ENCODE data around the gene F10. TPM values are rescaled to one million over a fixed set of nuclear protein-coding genes. Genes with fewer than 3 reads are reported as not detected.

Gene F10
- total RNA-seq, 2 experiments from 2014 or later = not detected

- ChIA-PET POLR2A (no interaction called here), CTCF (ENCODE audit: unreplicated experiment) (no interaction called here)
- intact Hi-C loops (cut with micrococcal nuclease; ENCODE audit: unreplicated experiment) = no loop called here
- no peak for DNase-seq (ENCODE audit: low spot score)
- Histone ChIP-seq H3K9me3 (ENCODE audit: low read length) (no peaks in the 10 kb centered on the region), H3K4me3 (ENCODE audit: low read depth, low read length, poor library complexity, severe bottlenecking) (no peak overlapping the region), H3K36me3 (ENCODE audit: insufficient read depth, low read length) (no peaks in the 10 kb centered on the region), H3K79me2 (ENCODE audit: insufficient read depth, low read depth, low read length) (no peaks in the 10 kb centered on the region), H3K4me1 (ENCODE audit: insufficient read depth, low read length, poor library complexity, severe bottlenecking) (no peaks in the 10 kb centered on the region), H4K20me1 (ENCODE audit: insufficient read depth, low read length) (no peaks in the 10 kb centered on the region), H3K4me2 (ENCODE audit: low read length) (no peak overlapping the region), H3K9me2 (ENCODE audit: insufficient read depth, low read length) (no peaks in the 10 kb centered on the region), H3K27ac (ENCODE audit: low read depth, low read length, poor library complexity, severe bottlenecking) (no peak overlapping the region), H2AFZ (ENCODE audit: low read length) (no peak overlapping the region)
- no TSS peak for BruUV-seq (replicated peaks)
- TF ChIP-seq CTCF (conservative IDR thresholded peaks at IDR 0.05; ENCODE audit: low read length) = no peak
- TF ChIP-seq EZH2phosphoT487 (IDR thresholded peaks at IDR 0.05; ENCODE audit: borderline replicate concordance, low read depth, low read length) = no peak
Measured at GRCh38 chr13:113088691-113089020, 33.9 kb upstream of the F10 start.

- POLR2A ChIA-PET = no interaction called here
- BruUV-seq (replicated peaks) = no TSS peak
- Histone ChIP-seq H3K79me2 (ENCODE audit: insufficient read depth, low read depth, low read length) (no peaks in the 10 kb centered on the region), H2AFZ (ENCODE audit: low read length) (no peak overlapping the region), H3K9me2 (ENCODE audit: insufficient read depth, low read length) (no peaks in the 10 kb centered on the region), H3K36me3 (ENCODE audit: insufficient read depth, low read length) (no peaks in the 10 kb centered on the region), H3K4me2 (ENCODE audit: low read length) (no peak overlapping the region), H3K4me1 (ENCODE audit: insufficient read depth, low read length, poor library complexity, severe bottlenecking) (no peaks in the 10 kb centered on the region), H3K9me3 (ENCODE audit: low read length) (no peaks in the 10 kb centered on the region), H3K4me3 (ENCODE audit: low read depth, low read length, poor library complexity, severe bottlenecking) (no peak overlapping the region), H3K27ac (ENCODE audit: low read depth, low read length, poor library complexity, severe bottlenecking) (no peak overlapping the region), H4K20me1 (ENCODE audit: insufficient read depth, low read length) (no peaks in the 10 kb centered on the region)
- intact Hi-C loops (cut with micrococcal nuclease; ENCODE audit: unreplicated experiment) = no loop called here
- CTCF ChIA-PET (ENCODE audit: unreplicated experiment) = no interaction called here
- TF ChIP-seq CTCF (conservative IDR thresholded peaks at IDR 0.05; ENCODE audit: low read length) = no peak
- TF ChIP-seq EZH2phosphoT487 (IDR thresholded peaks at IDR 0.05; ENCODE audit: borderline replicate concordance, low read depth, low read length) = no peak
- no peak for DNase-seq (ENCODE audit: low spot score)
Measured at GRCh38 chr13:113089693-113090414, 32.7 kb upstream of the F10 start.

- H4K20me1 ChIP-seq (ENCODE audit: insufficient read depth, low read length) = no peaks in the 10 kb centered on the region
- intact Hi-C loops (cut with micrococcal nuclease; ENCODE audit: unreplicated experiment) = no loop called here
- TF ChIP-seq EZH2phosphoT487 (IDR thresholded peaks at IDR 0.05; ENCODE audit: borderline replicate concordance, low read depth, low read length) (no peak), CTCF (conservative IDR thresholded peaks at IDR 0.05; ENCODE audit: low read length) (no peak)
- H3K27ac ChIP-seq (ENCODE audit: low read depth, low read length, poor library complexity, severe bottlenecking) = no peak overlapping the region
- ChIA-PET POLR2A (no interaction called here), CTCF (ENCODE audit: unreplicated experiment) (no interaction called here)
- no peak overlapping the region for H3K4me3 ChIP-seq (ENCODE audit: low read depth, low read length, poor library complexity, severe bottlenecking)
- DNase-seq (ENCODE audit: low spot score) = no peak
- H3K9me2 ChIP-seq (ENCODE audit: insufficient read depth, low read length) = no peaks in the 10 kb centered on the region
- no peak overlapping the region for H3K4me2 ChIP-seq (ENCODE audit: low read length)
- H2AFZ ChIP-seq (ENCODE audit: low read length) = no peak overlapping the region
- no peaks in the 10 kb centered on the region for H3K9me3 ChIP-seq (ENCODE audit: low read length)
- no TSS peak for BruUV-seq (replicated peaks)
- no peaks in the 10 kb centered on the region for H3K4me1 ChIP-seq (ENCODE audit: insufficient read depth, low read length, poor library complexity, severe bottlenecking)
- no peaks in the 10 kb centered on the region for H3K79me2 ChIP-seq (ENCODE audit: insufficient read depth, low read depth, low read length)
- H3K36me3 ChIP-seq (ENCODE audit: insufficient read depth, low read length) = no peaks in the 10 kb centered on the region
Measured at GRCh38 chr13:113090415-113090770, 32.2 kb upstream of the F10 start.

Measured in OCI-LY7 (cell line).